ENCODE results near the gene MAPK8. TPM values are rescaled to one million over a fixed set of nuclear protein-coding genes. Genes with fewer than 3 reads are reported as not detected.

MAPK8 gene
- total and polyA plus RNA-seq, 9 of the 15 experiments (the other 6 are each of a cell fraction or from before 2014, with no cell fraction given), result 6.4 to 159 (median 71.0) TPM

- TF ChIP-seq ZNF445 (CRISPR knock-in tag; IDR thresholded peaks at IDR 0.05; ENCODE audit: low read depth) (no peak), TSHZ1 (CRISPR knock-in tag; IDR thresholded peaks at IDR 0.05) (no peak), ATF6 (CRISPR knock-in tag; IDR thresholded peaks at IDR 0.05) (no peak), ZC3H8 (IDR thresholded peaks at IDR 0.05) (no peak), ZNF282 (CRISPR knock-in tag; IDR thresholded peaks at IDR 0.05) (no peak), ZNF395 (CRISPR knock-in tag; IDR thresholded peaks at IDR 0.05) (no peak; the same call in 1 of the 2 replicates), FOXJ3 (CRISPR knock-in tag; IDR thresholded peaks at IDR 0.05) (no peak), NCOA2 (IDR thresholded peaks at IDR 0.05; ENCODE audit: partially characterized antibody in 2 of 2) (no peak), ZNF274 (IDR thresholded peaks at IDR 0.05; ENCODE audit: borderline replicate concordance, low read depth, low read length) (no peak), ZNF121 (CRISPR knock-in tag; conservative IDR thresholded peaks at IDR 0.05) (no peak), MAX (CRISPR knock-in tag; IDR thresholded peaks at IDR 0.05) (no peak), PREB (CRISPR knock-in tag; IDR thresholded peaks at IDR 0.05) (no peak), ZNF512 (tag; IDR thresholded peaks at IDR 0.05) (no peak), ZNF785 (CRISPR knock-in tag; IDR thresholded peaks at IDR 0.05) (no peak), GABPB1 (CRISPR knock-in tag; IDR thresholded peaks at IDR 0.05) (no peak), DACH1 (IDR thresholded peaks at IDR 0.05; ENCODE audit: partially characterized antibody) (no peak), SIN3B (IDR thresholded peaks at IDR 0.05; ENCODE audit: low read depth) (no peak), HEY1 (CRISPR knock-in tag; IDR thresholded peaks at IDR 0.05; ENCODE audit: borderline replicate concordance) (no peak)
Observed at GRCh38 chr10:48468130-48468790, 161.8 kb downstream of the MAPK8 start (continued).

All from K562 (cell line).